GM12864 (cell line): ENCODE data around the gene C20orf144.

Experiments
- DNase-seq: peaks from one replicate; pipeline ENCODE4 v3.0.0-alpha.2; 2011; ENCODE audit warnings: low read depth
- H3K4me3 ChIP-seq: 2 replicates; pipeline ENCODE4 v1.5.1; 2011; ENCODE audit warnings: mild to moderate bottlenecking, low read depth, low read length, control low read depth
- CTCF ChIP-seq: IDR thresholded peaks from 2 replicates; pipeline ENCODE4 v1.5.1; 2011; ENCODE audit warnings: low read depth, mild to moderate bottlenecking, moderate library complexity, low read length, control low read depth, inconsistent platforms; ENCODE audit errors: missing control alignments

C20orf144 gene

DNA sequence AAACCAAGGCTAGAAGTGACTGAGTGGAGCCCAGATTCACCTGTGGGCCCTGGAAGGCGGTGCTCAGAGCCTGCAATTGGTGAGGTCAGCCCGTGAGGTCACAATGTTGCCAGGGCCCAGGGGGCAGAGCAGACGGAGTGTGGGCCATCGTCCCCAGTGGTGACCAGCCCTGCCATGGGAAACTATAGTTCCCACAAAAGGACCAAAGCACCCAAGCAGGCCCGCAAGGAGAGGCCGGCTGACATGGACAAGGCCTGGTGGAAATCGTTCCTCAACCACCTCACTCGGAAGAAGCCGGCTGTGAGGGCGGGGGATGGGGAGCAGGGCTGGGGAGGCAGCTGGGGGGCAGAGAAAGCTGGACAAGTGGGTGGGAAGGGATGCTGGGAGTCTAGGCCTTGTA is at the start of gene C20orf144:
Gene C20orf144 (plus strand): TSS at position 156 of the 400 bp plus-strand sequence. CDS start 19 bp downstream, at position 175.
- H3K4me3 ChIP-seq: peak within 1 kb of the TSS; percentile 82
- no peak for TF ChIP-seq CTCF

DNA sequence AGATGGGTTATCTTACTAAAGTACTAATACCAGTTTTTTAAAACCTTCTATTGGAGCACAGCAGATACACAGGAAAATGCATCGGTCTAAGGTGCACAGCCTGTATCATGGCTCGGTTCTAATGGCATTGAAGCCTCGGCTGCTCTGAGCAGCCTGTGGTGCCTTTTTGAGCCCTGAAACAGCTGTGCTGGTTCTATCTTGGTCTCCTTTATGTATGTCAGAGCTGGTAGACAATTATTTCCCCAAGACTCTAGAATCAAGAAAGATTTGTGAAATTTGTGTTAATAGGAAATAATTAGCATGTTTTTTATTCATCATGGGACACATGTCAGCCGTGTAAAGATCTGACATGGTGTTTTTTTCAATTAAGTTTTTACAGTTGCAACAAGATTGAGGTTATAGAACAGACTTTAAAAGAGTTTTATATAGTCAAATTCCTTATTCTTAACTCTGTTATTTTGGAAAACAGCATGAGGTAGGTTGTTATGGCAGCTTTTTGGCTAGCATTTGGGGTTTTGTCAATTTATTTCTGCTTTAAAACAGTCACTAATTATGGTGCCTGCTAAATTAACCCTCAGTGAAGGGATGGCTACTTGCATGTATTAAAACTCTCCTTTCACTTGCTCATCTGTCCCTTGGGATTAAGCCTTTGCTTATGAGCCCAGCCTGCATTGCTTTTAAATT is 40.3 kb upstream of the C20orf144 start:
- no peak overlapping the region for H3K4me3 ChIP-seq
- no peak for DNase-seq
- TF ChIP-seq CTCF: no peak

More for the DNA sequence above, at the start of gene C20orf144:
- DNase-seq: no peak

DNA sequence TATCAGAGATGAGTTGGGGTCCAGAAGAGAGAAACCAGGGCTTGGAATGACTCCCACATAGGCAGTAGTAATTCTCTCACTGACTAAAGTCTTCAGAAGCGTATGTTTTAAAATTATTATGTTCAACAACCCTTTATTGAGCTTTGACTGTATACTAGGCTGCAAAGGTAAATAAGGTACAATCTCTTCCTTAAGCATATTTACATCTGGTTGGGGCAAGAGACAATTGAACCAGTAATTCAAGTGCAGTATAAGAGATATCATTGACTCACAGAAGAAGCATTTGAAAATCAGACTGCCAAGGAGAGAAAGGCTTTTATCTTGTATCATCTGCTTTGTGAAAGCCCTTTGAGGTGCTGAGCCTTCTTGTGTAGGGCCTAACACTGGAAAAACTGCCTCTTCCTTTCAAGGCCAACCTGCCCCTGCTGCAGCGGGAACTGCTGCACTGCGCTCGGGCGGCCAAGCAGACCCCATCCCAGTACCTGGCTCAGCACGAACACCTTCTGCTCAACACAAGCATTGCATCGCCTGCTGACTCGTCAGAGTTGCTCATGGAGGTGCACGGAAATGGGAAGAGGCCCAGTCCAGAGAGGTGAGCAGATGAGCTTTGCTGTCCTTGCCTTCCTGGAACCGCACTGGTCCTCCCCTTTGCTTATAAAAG is 39.3 kb upstream of the C20orf144 start:
- no peak for DNase-seq
- TF ChIP-seq CTCF: no peak

GRCh38 chr20:33624399-33624798 is 37.7 kb upstream of the C20orf144 start:
- TF ChIP-seq CTCF: no peak
- no peak for DNase-seq

More for the DNA sequence above, 39.3 kb upstream of the C20orf144 start:
- H3K4me3 ChIP-seq: no peak overlapping the region

GRCh38 chr20:33626190-33626589 is 35.9 kb upstream of the C20orf144 start:
- DNase-seq: no peak
- no peak overlapping the region for H3K4me3 ChIP-seq
- no peak for TF ChIP-seq CTCF

More at GRCh38 chr20:33624399-33624798, 37.7 kb upstream of the C20orf144 start:
- no peak overlapping the region for H3K4me3 ChIP-seq

GRCh38 chr20:33627577-33628216 is 34.4 kb upstream of the C20orf144 start:
- no peak for TF ChIP-seq CTCF
- no peak for DNase-seq
- no peak overlapping the region for H3K4me3 ChIP-seq
